IMR-90 (cell line): Measurements from ENCODE around the gene EPO. TPM values are rescaled to one million over a fixed set of nuclear protein-coding genes. Genes with fewer than 3 reads are reported as not detected.

Experiments
- ATAC-seq: fragments of 200-7000 bp; cut with Tn5 transposase; 2 replicates; pipeline ENCODE4 v1.9.1; 2020; ENCODE audit warnings: low read depth, mild to moderate bottlenecking, moderate library complexity
- BruUV-seq: library from RNA; stranded (reverse); fragments of 400-500 nt; replicated peaks from 2 replicates; lab custom pipeline; 2021; lab: Mats Ljungman, UMichigan
- CTCF ChIA-PET: fragments of 300-600 bp; formaldehyde crosslinking; extraction: SDS; loops from one replicate; lab custom pipeline; 2021; ENCODE audit warnings: antibody characterized with exemption; lab: Yijun Ruan, JAX
- POLR2A ChIA-PET: fragments of 300-600 bp; sonication (Branson Sonifier 250); formaldehyde crosslinking; loops from one replicate; lab custom pipeline; 2022; ENCODE audit warnings: antibody characterized with exemption; ENCODE audit not compliant: unreplicated experiment; lab: Charles Lee
- DNase-seq: peaks from one replicate; pipeline ENCODE4 v3.0.0; 2013
- H2AFZ ChIP-seq: replicated peaks from 2 replicates; pipeline ENCODE3; 2013; ENCODE audit warnings: low read length, mild to moderate bottlenecking; ENCODE audit not compliant: poor library complexity
- H2AK5ac ChIP-seq: 2 replicates; pipeline ENCODE4 v1.6.1; 2013; ENCODE audit warnings: low read depth, low read length, inconsistent platforms
- H2AK9ac ChIP-seq: replicated peaks from 2 replicates; pipeline ENCODE3; 2013; ENCODE audit warnings: mild to moderate bottlenecking, low read depth, low read length, moderate library complexity; ENCODE audit not compliant: poor library complexity
- H2BK120ac ChIP-seq: 2 replicates; pipeline ENCODE4 v1.6.1; 2013; ENCODE audit warnings: low read depth, low read length, inconsistent platforms
- H2BK15ac ChIP-seq: 3 replicates; pipeline ENCODE4 v1.6.1; 2013; ENCODE audit warnings: low read depth, low read length, inconsistent platforms
- H2BK20ac ChIP-seq: 2 replicates; pipeline ENCODE4 v1.6.1; 2013; ENCODE audit warnings: low read depth, mild to moderate bottlenecking, inconsistent platforms, low read length, moderate library complexity
- H2BK5ac ChIP-seq: 2 replicates; pipeline ENCODE4 v1.6.1; 2013; ENCODE audit warnings: mild to moderate bottlenecking, low read depth, low read length, inconsistent platforms; ENCODE audit not compliant: poor library complexity, severe bottlenecking
- H3K14ac ChIP-seq: replicated peaks from 2 replicates; pipeline ENCODE4 v1.6.1; 2013; ENCODE audit warnings: low read depth, low read length, inconsistent platforms
- H3K18ac ChIP-seq: 2 replicates; pipeline ENCODE4 v1.6.1; 2013; ENCODE audit warnings: low read depth, low read length, control low read depth
- H3K23ac ChIP-seq: 2 replicates; pipeline ENCODE4 v1.6.1; 2013; ENCODE audit warnings: low read depth, low read length, inconsistent platforms
- H3K27ac ChIP-seq: 2 replicates; pipeline ENCODE4 v1.5.1; 2013; ENCODE audit warnings: mild to moderate bottlenecking, control low read depth, low read length; ENCODE audit not compliant: insufficient read depth
- H3K27me3 ChIP-seq: 2 replicates; pipeline ENCODE4 v1.6.1; 2013; ENCODE audit warnings: low read length; ENCODE audit not compliant: control insufficient read depth, insufficient read depth
- H3K36me3 ChIP-seq: 2 replicates; pipeline ENCODE4 v1.6.1; 2013; ENCODE audit warnings: low read length, mixed read lengths; ENCODE audit not compliant: control insufficient read depth, insufficient read depth
- H3K4ac ChIP-seq: 2 replicates; pipeline ENCODE4 v1.6.1; 2013; ENCODE audit warnings: low read depth, low read length, inconsistent platforms
- H3K4me1 ChIP-seq: 2 replicates; pipeline ENCODE4 v1.6.1; 2013; ENCODE audit warnings: low read length, mixed read lengths; ENCODE audit not compliant: control insufficient read depth, insufficient read depth
- H3K4me2 ChIP-seq: 2 replicates; pipeline ENCODE4 v1.6.1; 2013; ENCODE audit warnings: low read depth, mild to moderate bottlenecking, control low read depth, low read length, moderate library complexity
- H3K4me3 ChIP-seq: 2 replicates; pipeline ENCODE4 v1.5.1; 2013; ENCODE audit warnings: low read depth, mild to moderate bottlenecking, control low read depth, low read length, moderate library complexity; ENCODE audit not compliant: insufficient read depth
- H3K56ac ChIP-seq: 2 replicates; pipeline ENCODE4 v1.6.1; 2013; ENCODE audit warnings: low read length, inconsistent platforms; ENCODE audit not compliant: insufficient read depth; ENCODE audit errors: extremely low read depth
- H3K79me1 ChIP-seq, 2 experiments: 2 replicates each; pipeline ENCODE4 v1.6.1; 2013; ENCODE audit warnings: low read length in 2 of 2, inconsistent platforms in 1 of 2, low read depth in 1 of 2
- H3K9ac ChIP-seq: 2 replicates; pipeline ENCODE4 v1.6.1; 2013; ENCODE audit warnings: low read depth, low read length, control low read depth
- H3K9me1 ChIP-seq: 2 replicates; pipeline ENCODE4 v1.6.1; 2013; ENCODE audit warnings: low read length, inconsistent platforms; ENCODE audit not compliant: insufficient read depth
- H3K9me3 ChIP-seq: 2 replicates; pipeline ENCODE4 v1.6.1; 2013; ENCODE audit warnings: low read length; ENCODE audit not compliant: control insufficient read depth, insufficient read depth
- H4K20me1 ChIP-seq: 2 replicates; pipeline ENCODE4 v1.6.1; 2013; ENCODE audit warnings: low read length, inconsistent platforms; ENCODE audit not compliant: insufficient read depth
- H4K5ac ChIP-seq: 2 replicates; pipeline ENCODE4 v1.6.1; 2013; ENCODE audit warnings: mild to moderate bottlenecking, low read depth, low read length, control low read depth
- H4K8ac ChIP-seq, 2 experiments: 2 replicates each; pipeline ENCODE4 v1.6.1; 2013; ENCODE audit warnings: low read depth in 2 of 2, low read length in 2 of 2, control low read depth in 1 of 2, inconsistent platforms in 1 of 2
- H4K91ac ChIP-seq: 2 replicates; pipeline ENCODE4 v1.6.1; 2013; ENCODE audit warnings: low read depth, low read length, inconsistent platforms; ENCODE audit not compliant: insufficient read depth
- FOS ChIP-seq: fragments of 150-350 bp; IDR thresholded peaks from 2 replicates; pipeline ENCODE4 v1.6.1; 2016; ENCODE audit warnings: low read depth, low read length
- RCOR1 ChIP-seq: IDR thresholded peaks from 2 replicates; pipeline ENCODE4 v1.6.1; 2012; ENCODE audit warnings: mild to moderate bottlenecking, low read length, improper control_type of control experiment; ENCODE audit not compliant: insufficient replicate concordance
- USF2 ChIP-seq: fragments of 150-350 bp; IDR thresholded peaks from 2 replicates; pipeline ENCODE4 v1.6.1; 2017; ENCODE audit warnings: mild to moderate bottlenecking, antibody characterized with exemption, low read length, low read depth
- WGBS, 2 experiments: methylation state at CpG; one replicate each; pipeline versions ENCODE4 v1.1.5 to v1.1.7; 2013; ENCODE audit warnings: missing lambda C conversion rate in 2 of 2; ENCODE audit not compliant: insufficient read length in 1 of 2; ENCODE audit errors: extremely low coverage in 2 of 2; 5-methylcytosine and 5-hydroxymethylcytosine counted together
- dilution Hi-C: fragments of 300-500 bp; cut with HindIII; formaldehyde crosslinking; loops from one replicate; pipeline ENCODE4 v1.14.3; 2018; ENCODE audit warnings: low sequenced_read_pairs; ENCODE audit not compliant: unreplicated experiment
- in situ Hi-C: fragments of 300-500 bp; cut with MboI; formaldehyde crosslinking; loops from 3 replicates; pipeline ENCODE4 v1.14.3; 2019; ENCODE audit warnings: low sequenced_read_pairs, inconsistent platforms, mixed read lengths
- intact Hi-C: fragments of 100-400 bp; cut with micrococcal nuclease; formaldehyde crosslinking; loops from 2 replicates; pipeline ENCODE4 v1.10.0; 2022
- polyA plus RNA-seq, 3 experiments: library from polyadenylated mRNA; depleted of rRNA; stranded (reverse); fragments of >200 nt; gene quantifications; 2 replicates each; pipeline ENCODE4 v1.2.3, GENCODE V29; 2012; ENCODE audit warnings: low replicate concordance in 1 of 3
- total RNA-seq: library from RNA; depleted of rRNA; stranded (reverse); fragments of >200 nt; gene quantifications from 2 replicates; pipeline ENCODE4 v1.2.3, GENCODE V29; 2012

EPO gene
- total and polyA plus RNA-seq, 2 of the 4 experiments (the other 2 are of a cell fraction): not detected

GRCh38 chr7:100726996-100727761 lies 6.9 kb downstream of the EPO start:
- H3K27ac ChIP-seq: no peak overlapping the region
- POLR2A ChIA-PET: no interaction called here

More at GRCh38 chr7:100726996-100727761, 6.9 kb downstream of the EPO start:
- CTCF ChIA-PET: no interaction called here
- TF ChIP-seq USF2 (0 out of 2 replicates have a peak, but pooled peaks have one; percentile 12), RCOR1 (no peak), FOS (no peak)
- Histone ChIP-seq H4K91ac (no peak overlapping the region), H3K4me1 (peaks cover 9% of the 10 kb centered on the region), H3K9me1 (no peaks in the 10 kb centered on the region), H3K4me2 (peak overlapping the region; percentile 21; the same call in 1 of the 2 replicates), H2BK5ac (no peak overlapping the region), H4K5ac (no peak overlapping the region), H3K4ac (no peak overlapping the region; the same call in 1 of the 2 replicates), H3K4me3 (no peak overlapping the region), H2AK9ac (no peak overlapping the region), H2BK120ac (no peak overlapping the region), H3K79me1 (no peaks in the 10 kb centered on the region), H2AK5ac (peak overlapping the region; percentile 6; the same call in 1 of the 2 replicates), H3K27me3 (peaks cover 29% of the 10 kb centered on the region), H4K8ac (no peak overlapping the region), H3K14ac (no peak overlapping the region), H3K56ac (no peak overlapping the region), H3K36me3 (no peaks in the 10 kb centered on the region), H3K18ac (no peak overlapping the region), H2BK15ac (no peak overlapping the region), H2BK20ac (no peak overlapping the region), H3K9ac (no peak overlapping the region), H3K9me3 (no peaks in the 10 kb centered on the region), H2AFZ (no peak overlapping the region), H4K20me1 (peaks cover 3% of the 10 kb centered on the region; the same call in 1 of the 2 replicates), H3K23ac (no peak overlapping the region)
- intact Hi-C loops (loop anchor here (5.0 kb wide), 2 partner anchors 50 to 75 kb away; no protein-coding TSS in a partner anchor), in situ Hi-C loops (no loop called here), dilution Hi-C loops (no loop called here)
- ATAC-seq (no peak), DNase-seq (peak; percentile 61)
- no TSS peak for BruUV-seq
- 54% methylated on average over 7 of the region's 12 CpGs; no CpG with 5 or more reads in 1 of the 2 experiments for WGBS, 2 experiments
